IMR-90 (cell line): ENCODE data around the gene C19orf47. TPM values are rescaled to one million over a fixed set of nuclear protein-coding genes. Genes with fewer than 3 reads are reported as not detected.

ENCODE experiments used
- ATAC-seq: fragments of 200-7000 bp; cut with Tn5 transposase; 2 replicates; pipeline ENCODE4 v1.9.1; 2020; ENCODE audit warnings: low read depth, mild to moderate bottlenecking, moderate library complexity
- BruUV-seq: library from RNA; stranded (reverse); fragments of 400-500 nt; replicated peaks from 2 replicates; lab custom pipeline; 2021; lab: Mats Ljungman, UMichigan
- CTCF ChIA-PET: fragments of 300-600 bp; formaldehyde crosslinking; extraction: SDS; loops from one replicate; lab custom pipeline; 2021; ENCODE audit warnings: antibody characterized with exemption; lab: Yijun Ruan, JAX
- POLR2A ChIA-PET: fragments of 300-600 bp; sonication (Branson Sonifier 250); formaldehyde crosslinking; loops from one replicate; lab custom pipeline; 2022; ENCODE audit warnings: antibody characterized with exemption; ENCODE audit not compliant: unreplicated experiment; lab: Charles Lee
- DNase-seq: peaks from one replicate; pipeline ENCODE4 v3.0.0; 2013
- H2AFZ ChIP-seq: replicated peaks from 2 replicates; pipeline ENCODE3; 2013; ENCODE audit warnings: low read length, mild to moderate bottlenecking; ENCODE audit not compliant: poor library complexity
- H2AK5ac ChIP-seq: 2 replicates; pipeline ENCODE4 v1.6.1; 2013; ENCODE audit warnings: low read depth, low read length, inconsistent platforms
- H2AK9ac ChIP-seq: replicated peaks from 2 replicates; pipeline ENCODE3; 2013; ENCODE audit warnings: mild to moderate bottlenecking, low read depth, low read length, moderate library complexity; ENCODE audit not compliant: poor library complexity
- H2BK120ac ChIP-seq: 2 replicates; pipeline ENCODE4 v1.6.1; 2013; ENCODE audit warnings: low read depth, low read length, inconsistent platforms
- H2BK15ac ChIP-seq: 3 replicates; pipeline ENCODE4 v1.6.1; 2013; ENCODE audit warnings: low read depth, low read length, inconsistent platforms
- H2BK20ac ChIP-seq: 2 replicates; pipeline ENCODE4 v1.6.1; 2013; ENCODE audit warnings: low read depth, mild to moderate bottlenecking, inconsistent platforms, low read length, moderate library complexity
- H2BK5ac ChIP-seq: 2 replicates; pipeline ENCODE4 v1.6.1; 2013; ENCODE audit warnings: mild to moderate bottlenecking, low read depth, low read length, inconsistent platforms; ENCODE audit not compliant: poor library complexity, severe bottlenecking
- H3K14ac ChIP-seq: replicated peaks from 2 replicates; pipeline ENCODE4 v1.6.1; 2013; ENCODE audit warnings: low read depth, low read length, inconsistent platforms
- H3K18ac ChIP-seq: 2 replicates; pipeline ENCODE4 v1.6.1; 2013; ENCODE audit warnings: low read depth, low read length, control low read depth
- H3K23ac ChIP-seq: 2 replicates; pipeline ENCODE4 v1.6.1; 2013; ENCODE audit warnings: low read depth, low read length, inconsistent platforms
- H3K27ac ChIP-seq: 2 replicates; pipeline ENCODE4 v1.5.1; 2013; ENCODE audit warnings: mild to moderate bottlenecking, control low read depth, low read length; ENCODE audit not compliant: insufficient read depth
- H3K27me3 ChIP-seq: 2 replicates; pipeline ENCODE4 v1.6.1; 2013; ENCODE audit warnings: low read length; ENCODE audit not compliant: control insufficient read depth, insufficient read depth
- H3K36me3 ChIP-seq: 2 replicates; pipeline ENCODE4 v1.6.1; 2013; ENCODE audit warnings: low read length, mixed read lengths; ENCODE audit not compliant: control insufficient read depth, insufficient read depth
- H3K4ac ChIP-seq: 2 replicates; pipeline ENCODE4 v1.6.1; 2013; ENCODE audit warnings: low read depth, low read length, inconsistent platforms
- H3K4me1 ChIP-seq: 2 replicates; pipeline ENCODE4 v1.6.1; 2013; ENCODE audit warnings: low read length, mixed read lengths; ENCODE audit not compliant: control insufficient read depth, insufficient read depth
- H3K4me2 ChIP-seq: 2 replicates; pipeline ENCODE4 v1.6.1; 2013; ENCODE audit warnings: low read depth, mild to moderate bottlenecking, control low read depth, low read length, moderate library complexity
- H3K4me3 ChIP-seq: 2 replicates; pipeline ENCODE4 v1.5.1; 2013; ENCODE audit warnings: low read depth, mild to moderate bottlenecking, control low read depth, low read length, moderate library complexity; ENCODE audit not compliant: insufficient read depth
- H3K56ac ChIP-seq: 2 replicates; pipeline ENCODE4 v1.6.1; 2013; ENCODE audit warnings: low read length, inconsistent platforms; ENCODE audit not compliant: insufficient read depth; ENCODE audit errors: extremely low read depth
- H3K79me1 ChIP-seq, 2 experiments: 2 replicates each; pipeline ENCODE4 v1.6.1; 2013; ENCODE audit warnings: low read length in 2 of 2, inconsistent platforms in 1 of 2, low read depth in 1 of 2
- H3K9ac ChIP-seq: 2 replicates; pipeline ENCODE4 v1.6.1; 2013; ENCODE audit warnings: low read depth, low read length, control low read depth
- H3K9me1 ChIP-seq: 2 replicates; pipeline ENCODE4 v1.6.1; 2013; ENCODE audit warnings: low read length, inconsistent platforms; ENCODE audit not compliant: insufficient read depth
- H3K9me3 ChIP-seq: 2 replicates; pipeline ENCODE4 v1.6.1; 2013; ENCODE audit warnings: low read length; ENCODE audit not compliant: control insufficient read depth, insufficient read depth
- H4K20me1 ChIP-seq: 2 replicates; pipeline ENCODE4 v1.6.1; 2013; ENCODE audit warnings: low read length, inconsistent platforms; ENCODE audit not compliant: insufficient read depth
- H4K5ac ChIP-seq: 2 replicates; pipeline ENCODE4 v1.6.1; 2013; ENCODE audit warnings: mild to moderate bottlenecking, low read depth, low read length, control low read depth
- H4K8ac ChIP-seq, 2 experiments: 2 replicates each; pipeline ENCODE4 v1.6.1; 2013; ENCODE audit warnings: low read depth in 2 of 2, low read length in 2 of 2, control low read depth in 1 of 2, inconsistent platforms in 1 of 2
- H4K91ac ChIP-seq: 2 replicates; pipeline ENCODE4 v1.6.1; 2013; ENCODE audit warnings: low read depth, low read length, inconsistent platforms; ENCODE audit not compliant: insufficient read depth
- MAFK ChIP-seq: IDR thresholded peaks from 2 replicates; pipeline ENCODE4 v1.6.1; 2012; ENCODE audit warnings: low read depth, low read length, improper control_type of control experiment
- NFE2L2 ChIP-seq: fragments of 150-350 bp; IDR thresholded peaks from 2 replicates; pipeline ENCODE4 v1.6.1; 2016; ENCODE audit warnings: low read depth, mild to moderate bottlenecking, low read length
- RFX5 ChIP-seq: IDR thresholded peaks from 2 replicates; pipeline ENCODE4 v1.8.0; 2012; ENCODE audit warnings: low read depth, mild to moderate bottlenecking, low read length, moderate library complexity
- SMC3 ChIP-seq: fragments of 150-350 bp; IDR thresholded peaks from 2 replicates; pipeline ENCODE4 v1.6.1; 2016; ENCODE audit warnings: low read depth, mild to moderate bottlenecking, antibody characterized with exemption, low read length, moderate library complexity
- WGBS, 2 experiments: methylation state at CpG; one replicate each; pipeline versions ENCODE4 v1.1.5 to v1.1.7; 2013; ENCODE audit warnings: missing lambda C conversion rate in 2 of 2; ENCODE audit not compliant: insufficient read length in 1 of 2; ENCODE audit errors: extremely low coverage in 2 of 2; 5-methylcytosine and 5-hydroxymethylcytosine counted together
- dilution Hi-C: fragments of 300-500 bp; cut with HindIII; formaldehyde crosslinking; loops from one replicate; pipeline ENCODE4 v1.14.3; 2018; ENCODE audit warnings: low sequenced_read_pairs; ENCODE audit not compliant: unreplicated experiment
- in situ Hi-C: fragments of 300-500 bp; cut with MboI; formaldehyde crosslinking; loops from 3 replicates; pipeline ENCODE4 v1.14.3; 2019; ENCODE audit warnings: low sequenced_read_pairs, inconsistent platforms, mixed read lengths
- intact Hi-C: fragments of 100-400 bp; cut with micrococcal nuclease; formaldehyde crosslinking; loops from 2 replicates; pipeline ENCODE4 v1.10.0; 2022
- polyA plus RNA-seq, 3 experiments: library from polyadenylated mRNA; depleted of rRNA; stranded (reverse); fragments of >200 nt; gene quantifications; 2 replicates each; pipeline ENCODE4 v1.2.3, GENCODE V29; 2012; ENCODE audit warnings: low replicate concordance in 1 of 3
- total RNA-seq: library from RNA; depleted of rRNA; stranded (reverse); fragments of >200 nt; gene quantifications from 2 replicates; pipeline ENCODE4 v1.2.3, GENCODE V29; 2012
- TF ChIP-seq, protein P1 (sequence below): fragments of 150-350 bp; IDR thresholded peaks from 2 replicates; pipeline ENCODE4 v1.6.1; 2017; ENCODE audit warnings: mild to moderate bottlenecking, antibody characterized with exemption, low read length, low read depth

The C19orf47 gene
- total and polyA plus RNA-seq, 2 of the 4 experiments (the other 2 are of a cell fraction), result 3.6 to 16.3 TPM

DNA sequence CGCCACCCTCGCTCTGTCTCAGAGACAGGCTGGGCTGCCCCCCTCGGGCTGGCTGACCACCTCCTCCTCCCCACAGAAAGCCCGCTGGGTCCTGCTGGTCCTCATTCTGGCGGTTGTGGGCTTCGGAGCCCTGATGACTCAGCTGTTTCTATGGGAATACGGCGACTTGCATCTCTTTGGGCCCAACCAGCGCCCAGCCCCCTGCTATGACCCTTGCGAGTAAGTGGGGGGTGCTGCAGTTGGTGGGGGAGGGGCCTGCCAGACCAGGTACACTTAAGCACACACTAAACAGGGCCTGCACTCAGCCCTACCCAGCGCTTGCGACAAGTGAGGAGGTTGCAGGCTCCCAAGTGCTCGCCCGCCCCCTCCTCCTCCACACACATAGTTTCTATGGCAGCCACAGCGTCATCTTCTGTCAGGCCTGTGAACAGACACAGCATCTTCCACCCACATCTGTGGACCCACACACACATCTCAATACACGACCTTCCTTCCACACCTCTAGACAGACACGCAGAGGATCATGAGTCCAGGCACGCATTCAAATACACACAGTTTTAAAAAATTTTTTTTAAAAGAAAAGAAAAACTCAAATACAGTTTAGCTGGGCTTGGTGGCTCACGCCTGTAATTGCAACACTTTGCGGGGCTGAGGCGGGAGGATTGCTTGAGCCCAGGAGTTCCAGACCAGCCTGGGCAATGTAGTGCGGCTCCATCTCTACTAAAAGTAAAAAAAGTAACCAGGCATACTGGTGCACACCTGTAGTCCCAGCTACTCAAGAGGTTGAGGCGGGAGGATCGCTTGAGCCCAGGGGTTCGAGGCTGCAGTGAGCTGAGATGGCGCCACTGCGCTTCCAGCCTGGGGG lies 18.7 kb upstream of the C19orf47 start:
- Histone ChIP-seq H2AFZ (peak overlapping the region; percentile 75), H3K27ac (no peak overlapping the region)
- dilution Hi-C loops, result no loop called here

More for the DNA sequence above, 18.7 kb upstream of the C19orf47 start:
- Histone ChIP-seq H3K9ac (peak overlapping the region; percentile 93), H3K23ac (no peak overlapping the region; the same call in 1 of the 2 replicates), H4K20me1 (no peaks in the 10 kb centered on the region), H4K8ac (peak overlapping the region in 1 of 2 experiments; percentile 33; a peak in 1 of 4 replicates), H3K9me1 (peaks cover 16% of the 10 kb centered on the region), H3K79me1 (peaks cover 9 to 32% of the 10 kb centered on the region in 2 experiments), H3K4ac (no peak overlapping the region), H2BK15ac (no peak overlapping the region), H3K56ac (no peak overlapping the region), H2AK5ac (peak overlapping the region; percentile 81; the same call in 1 of the 2 replicates), H3K27me3 (no peaks in the 10 kb centered on the region), H3K4me3 (no peak overlapping the region; the same call in 1 of the 2 replicates), H3K36me3 (peaks cover 42% of the 10 kb centered on the region), H3K14ac (no peak overlapping the region), H3K4me2 (peak overlapping the region; percentile 94; the same call in 1 of the 2 replicates), H3K18ac (no peak overlapping the region), H2BK20ac (no peak overlapping the region), H4K91ac (no peak overlapping the region), H3K4me1 (peaks cover 10% of the 10 kb centered on the region), H2BK120ac (no peak overlapping the region), H3K9me3 (no peaks in the 10 kb centered on the region), H4K5ac (no peak overlapping the region), H2BK5ac (no peak overlapping the region), H2AK9ac (peak overlapping the region; percentile 21)
- in situ Hi-C loops, result no loop called here
- intact Hi-C loops, result no loop called here
- BruUV-seq, result no TSS peak
- 48% methylated on average over 3 of the region's 27 CpGs; no CpG with 5 or more reads in 1 of the 2 experiments for WGBS, 2 experiments
- peak; percentile 9; the same call in 1 of the 2 replicates for ATAC-seq
- POLR2A ChIA-PET, result interaction anchor here (0.5 kb wide), 1 partner anchor 59 kb away, joined by 3 read pairs; the partner anchor contains the start of gene SERTAD1
- CTCF ChIA-PET, result no interaction called here
- DNase-seq, result peak; percentile 24
- TF ChIP-seq, protein P1, sequence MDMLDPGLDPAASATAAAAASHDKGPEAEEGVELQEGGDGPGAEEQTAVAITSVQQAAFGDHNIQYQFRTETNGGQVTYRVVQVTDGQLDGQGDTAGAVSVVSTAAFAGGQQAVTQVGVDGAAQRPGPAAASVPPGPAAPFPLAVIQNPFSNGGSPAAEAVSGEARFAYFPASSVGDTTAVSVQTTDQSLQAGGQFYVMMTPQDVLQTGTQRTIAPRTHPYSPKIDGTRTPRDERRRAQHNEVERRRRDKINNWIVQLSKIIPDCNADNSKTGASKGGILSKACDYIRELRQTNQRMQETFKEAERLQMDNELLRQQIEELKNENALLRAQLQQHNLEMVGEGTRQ, result no peak
- TF ChIP-seq SMC3, result no peak
- TF ChIP-seq RFX5, result peak; percentile 78
- peak; percentile 75 for TF ChIP-seq MAFK
- TF ChIP-seq NFE2L2, result peak; percentile 71
